SK-N-MC (cell line): ENCODE results near the gene SLC35E1.

Source experiments
- EZH2 ChIP-seq: fragments of 200-600 bp; sonication (generic); IDR thresholded peaks from one replicate; pipeline ENCODE4 v1.6.1; 2017; ENCODE audit warnings: antibody characterized with exemption
- POLR2AphosphoS5 ChIP-seq: IDR thresholded peaks from 2 replicates; pipeline ENCODE4 v1.6.1; 2012; ENCODE audit warnings: mild to moderate bottlenecking, low read depth, low read length, borderline replicate concordance

DNA sequence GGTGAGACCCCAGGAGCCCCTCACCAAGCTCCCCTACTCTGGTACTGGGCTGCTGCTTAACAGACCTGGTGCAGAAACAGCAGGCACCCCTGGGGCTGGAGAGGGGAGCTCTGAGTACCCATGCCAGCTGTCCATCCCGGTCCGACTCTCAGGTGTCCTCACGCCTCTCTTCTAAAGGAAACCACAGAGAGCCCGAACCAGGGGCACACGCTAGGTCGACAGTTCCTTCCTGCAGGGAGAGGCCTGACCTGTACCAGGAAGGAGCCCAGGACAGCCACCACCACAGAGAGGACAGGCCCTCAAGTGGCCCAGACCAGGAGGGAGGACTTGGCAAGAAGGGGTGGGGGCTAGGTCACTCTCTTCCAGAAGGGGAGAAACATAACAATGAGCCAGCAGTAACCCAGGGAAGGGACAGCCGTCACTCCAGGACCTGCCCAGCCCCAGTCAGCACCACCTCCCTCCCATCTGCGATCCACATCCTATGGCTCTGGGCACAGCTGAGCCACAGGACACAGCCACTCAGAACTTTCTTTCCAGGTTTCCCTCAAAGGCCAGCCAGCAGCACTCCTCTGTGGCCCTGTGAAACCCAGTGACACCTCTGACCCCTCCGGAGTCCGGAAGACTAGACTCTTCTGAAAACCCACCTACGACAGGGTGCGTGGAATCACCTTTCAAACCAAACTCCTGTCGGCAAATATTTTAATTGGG, 13.0 kb upstream of the SLC35E1 start:
- TF ChIP-seq POLR2AphosphoS5 (no peak), EZH2 (no peak)
